Frontal cortex (tissue), 4 donors: ENCODE data around the gene CCDC92. TPM values are rescaled to one million over a fixed set of nuclear protein-coding genes. Genes with fewer than 3 reads are reported as not detected.
A peak's percentile ranks its signal among the peaks of the same experiment; 100 is the strongest.

ENCODE experiments used
- DNase-seq, 2 donors: peaks; one replicate each; pipeline ENCODE4 v3.0.0; 2012; ENCODE audit warnings: low spot score in 2 of 2
- FAIRE-seq: peaks from 2 replicates; lab custom pipeline; 2012; peaks lifted over from hg19 to GRCh38; lab: Jason Lieb, UNC
- total RNA-seq: library from RNA; depleted of rRNA; stranded (reverse); fragments of >200 nt; gene quantifications from one replicate; pipeline ENCODE4 v1.2.3, GENCODE V29; 2014
- donor health status: control.
- donor health status: control.
- donor health status: control.

Gene CCDC92
- total RNA-seq, 1 donor from 2014 or later, result 14.7 TPM

- DNase-seq, result no peak
- no peak for FAIRE-seq
These were observed 30.0 kb upstream of the CCDC92 start for GRCh38 chr12:124002654-124003053.

GRCh38 chr12:124002021-124002644 lies 29.5 kb upstream of the CCDC92 start:
- FAIRE-seq (no peak), DNase-seq (no peak)

DNA sequence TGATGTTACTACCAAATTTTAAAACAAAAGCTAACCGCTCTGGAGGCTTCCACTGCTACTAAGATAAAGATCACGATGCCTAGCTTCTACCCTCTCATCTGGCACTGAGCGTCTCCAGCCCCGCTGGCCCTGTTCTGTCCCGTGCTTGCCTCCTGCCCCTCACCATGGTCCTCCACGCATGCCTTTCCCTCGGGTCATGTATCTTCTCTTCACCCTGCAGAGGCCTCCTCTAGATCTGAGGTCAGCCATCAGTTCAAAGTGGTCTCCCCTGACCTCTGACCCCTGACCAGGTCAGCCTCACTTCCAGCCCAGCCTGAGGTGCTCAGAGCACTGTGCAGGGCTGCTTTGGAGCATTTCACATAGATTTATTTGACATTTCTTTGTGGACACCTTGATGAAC lies 28.7 kb upstream of the CCDC92 start:
- DNase-seq, result no peak
- no peak for FAIRE-seq

DNA sequence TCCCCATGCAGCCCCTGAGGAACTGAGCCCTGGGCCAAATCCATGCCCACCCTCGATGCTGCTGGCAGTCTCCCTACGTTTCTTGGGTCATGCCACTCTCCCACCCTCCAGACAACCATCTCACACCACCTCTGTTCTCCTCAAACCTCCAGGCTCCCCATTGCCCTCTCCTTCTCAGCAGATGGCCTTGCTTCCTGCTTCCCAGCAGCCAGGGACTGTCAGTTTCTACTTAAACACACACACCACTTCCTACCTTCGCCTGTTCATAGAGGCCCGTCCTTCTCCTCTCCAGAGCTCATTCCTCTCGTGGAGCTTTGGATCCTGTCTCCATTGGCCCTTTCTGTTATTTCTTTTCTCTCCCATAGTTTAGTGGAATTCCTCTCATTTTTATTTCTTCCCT lies 27.5 kb upstream of the CCDC92 start:
- FAIRE-seq (no peak), DNase-seq (no peak)

- DNase-seq (no peak), FAIRE-seq (no peak)
These were observed 26.3 kb upstream of the CCDC92 start for GRCh38 chr12:123998991-123999359.

- no peak for FAIRE-seq
- DNase-seq, result no peak
These were observed 25.8 kb upstream of the CCDC92 start for GRCh38 chr12:123998344-123998990.

GRCh38 chr12:123997908-123998307 lies 25.3 kb upstream of the CCDC92 start:
- FAIRE-seq, result no peak
- DNase-seq, result no peak

GRCh38 chr12:123997033-123997822 lies 24.6 kb upstream of the CCDC92 start:
- DNase-seq, result no peak
- FAIRE-seq, result no peak

DNA sequence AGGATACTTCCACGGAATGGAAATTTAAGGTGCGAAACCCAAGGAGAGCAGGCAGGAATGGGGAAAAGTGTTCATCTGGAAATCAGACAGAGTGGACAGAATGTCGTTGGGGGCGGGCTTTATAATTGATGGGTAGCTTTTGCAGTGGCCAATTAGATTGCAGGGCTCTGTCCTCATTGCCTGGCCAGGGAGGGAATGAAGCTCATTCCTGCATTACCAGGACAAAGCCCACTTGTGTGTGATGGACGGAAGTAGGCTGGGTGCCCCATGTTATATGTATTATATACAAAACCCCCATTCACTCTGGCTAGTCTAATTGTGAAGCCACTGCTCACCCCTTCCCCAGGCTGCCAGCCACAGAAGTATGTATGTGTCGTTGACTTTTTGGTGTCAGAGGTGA lies 23.9 kb upstream of the CCDC92 start:
- no peak for FAIRE-seq
- peak in 1 of 2 donors; percentile 26 for DNase-seq

DNA sequence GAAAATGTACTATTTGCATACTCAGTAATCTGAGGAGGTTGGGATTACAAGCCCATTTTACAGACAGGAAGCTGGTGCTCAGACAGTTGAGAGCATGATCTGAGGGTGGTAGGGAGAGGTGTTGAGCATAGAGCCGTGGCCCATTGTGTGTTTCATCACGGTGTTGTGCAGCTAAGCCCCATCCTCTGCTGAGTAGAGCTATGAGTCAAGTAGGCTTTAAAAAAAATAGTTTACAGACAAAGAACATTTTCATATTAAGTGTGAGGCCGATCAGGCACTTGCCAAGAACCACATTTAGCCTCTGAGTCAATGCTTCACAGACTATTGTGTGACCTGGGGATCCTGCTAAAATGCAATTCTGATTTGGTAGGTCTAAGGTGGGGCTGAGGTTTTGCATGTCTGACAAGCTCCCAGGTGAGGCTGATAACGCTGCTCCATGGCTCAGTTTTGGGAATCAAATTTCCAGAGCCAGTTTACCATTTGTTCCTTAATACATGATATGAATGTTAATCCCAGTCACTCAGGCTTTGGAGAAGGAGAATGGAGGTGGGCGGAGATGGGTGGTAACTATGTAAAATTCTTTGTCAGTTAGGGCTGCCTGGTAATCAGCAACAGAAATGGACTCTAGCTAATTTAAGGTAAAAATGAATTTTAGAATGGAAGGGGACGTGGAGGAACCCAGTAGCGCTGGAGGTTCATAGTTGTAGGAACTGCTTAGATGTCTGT lies 22.6 kb upstream of the CCDC92 start:
- no peak for FAIRE-seq
- DNase-seq, result no peak

GRCh38 chr12:123992118-123992825 lies 19.6 kb upstream of the CCDC92 start:
- DNase-seq, result no peak
- no peak for FAIRE-seq

DNA sequence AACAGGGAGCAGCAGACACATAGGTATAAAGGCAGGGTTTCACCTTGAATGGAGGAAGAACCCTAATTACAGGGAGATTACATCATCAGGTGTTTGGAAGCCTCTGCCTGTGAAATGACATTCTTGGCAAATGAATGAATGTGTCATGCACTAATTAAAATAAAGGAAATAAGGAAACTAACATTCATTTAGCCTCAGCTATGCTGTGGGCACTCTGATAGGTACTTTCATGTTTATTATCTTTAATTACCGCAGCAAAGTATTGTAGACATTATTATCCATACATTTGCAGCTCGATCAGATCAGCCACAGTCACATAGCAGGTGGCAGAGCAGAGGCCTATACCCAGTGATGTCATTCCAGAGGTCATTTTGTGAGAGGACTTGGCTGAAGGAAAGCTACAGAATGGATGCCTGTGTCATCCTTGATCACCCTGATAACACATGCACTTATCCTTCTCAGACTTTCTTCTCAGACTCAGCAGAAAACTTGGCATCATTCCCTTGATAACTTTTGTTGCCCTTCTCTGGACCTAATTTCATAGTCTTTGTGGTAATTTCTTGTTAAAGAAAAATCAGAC lies 18.8 kb upstream of the CCDC92 start:
- FAIRE-seq, result no peak
- DNase-seq, result no peak

DNA sequence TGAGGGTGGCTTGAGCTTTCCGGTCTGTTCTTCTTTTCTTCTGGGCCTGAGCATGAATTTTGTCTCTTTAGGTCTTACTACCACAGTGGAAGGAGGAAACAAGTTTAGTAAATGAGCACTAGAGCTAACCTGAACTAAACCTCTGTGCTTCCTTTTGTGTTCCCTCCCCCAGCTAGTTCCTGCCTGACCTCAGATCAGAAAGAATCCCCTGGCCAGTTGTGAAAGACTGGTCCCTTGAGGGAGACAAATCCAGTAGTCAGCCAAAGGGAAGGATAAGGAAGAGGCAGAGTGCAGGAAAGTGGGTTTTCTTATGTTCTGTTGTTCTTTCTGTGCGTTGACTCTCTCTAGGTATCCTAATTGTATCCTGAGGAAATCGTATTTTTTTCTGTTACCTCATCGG lies 17.9 kb upstream of the CCDC92 start:
- no peak for FAIRE-seq

GRCh38 chr12:123989753-123990152 lies 17.1 kb upstream of the CCDC92 start:
- no peak for FAIRE-seq

More for the DNA sequence above, 17.9 kb upstream of the CCDC92 start:
- DNase-seq, result no peak

GRCh38 chr12:123989168-123989567 lies 16.5 kb upstream of the CCDC92 start:
- no peak for DNase-seq
- FAIRE-seq, result no peak

More at GRCh38 chr12:123989753-123990152, 17.1 kb upstream of the CCDC92 start:
- no peak for DNase-seq

DNA sequence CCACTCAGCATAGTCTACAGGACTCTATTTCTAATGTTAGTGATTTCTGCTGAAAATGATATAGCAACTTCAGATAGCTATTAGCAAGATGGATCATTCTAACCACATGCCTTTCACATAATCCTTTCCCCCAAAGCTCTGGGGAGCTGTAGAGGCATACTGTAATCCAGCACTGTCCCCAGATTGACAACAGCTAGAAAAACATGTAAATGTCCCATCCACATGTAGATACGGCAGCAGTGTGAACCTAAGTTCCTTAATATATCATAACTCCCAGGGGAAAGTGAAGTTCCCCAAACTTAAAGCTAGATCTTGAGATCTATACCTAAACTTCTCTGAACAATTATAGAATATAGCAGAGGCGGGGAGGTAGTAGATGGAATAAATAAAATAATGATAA lies 14.4 kb upstream of the CCDC92 start:
- no peak for FAIRE-seq
- DNase-seq, result no peak

DNA sequence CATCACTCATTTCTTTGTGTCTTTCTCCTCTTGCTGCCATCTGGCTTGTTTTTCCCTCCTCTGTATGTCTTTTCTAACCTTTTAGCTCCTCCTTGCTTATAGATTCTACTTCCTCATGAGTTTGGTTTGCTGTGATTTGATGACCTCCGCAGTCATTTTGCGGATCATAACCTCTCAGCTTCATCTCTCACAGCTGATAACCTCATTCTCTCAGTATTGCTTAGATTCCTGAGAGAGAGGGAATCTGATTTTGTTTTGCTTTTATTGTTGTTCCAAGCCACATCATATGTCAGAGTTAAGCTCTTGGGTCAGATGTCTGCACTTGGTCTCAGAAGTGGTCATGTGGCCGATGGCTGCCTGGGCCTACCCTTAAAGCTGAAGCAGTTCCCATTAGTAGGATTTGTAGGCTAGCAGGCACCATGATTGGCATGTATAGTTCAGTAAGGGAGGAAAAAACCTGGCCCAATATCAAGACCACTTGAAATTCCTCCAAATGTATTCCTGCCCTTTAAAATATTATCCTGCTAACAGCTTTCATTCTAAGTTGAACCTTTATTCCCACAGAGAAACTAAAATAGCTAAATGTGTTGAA lies 13.8 kb upstream of the CCDC92 start:
- DNase-seq, result no peak
- FAIRE-seq, result no peak

- DNase-seq, result no peak
- FAIRE-seq, result no peak
These were observed 12.3 kb upstream of the CCDC92 start for GRCh38 chr12:123984903-123985302.

GRCh38 chr12:123983822-123984485 lies 11.3 kb upstream of the CCDC92 start:
- no peak for DNase-seq
- no peak for FAIRE-seq
